ENCODE measurements around the gene LEF1. TPM values are rescaled to one million over a fixed set of nuclear protein-coding genes. Genes with fewer than 3 reads are reported as not detected.

LEF1 gene
- total and polyA plus RNA-seq, 2 experiments from 2014 or later: 0.50 to 0.73 TPM

GRCh38 chr4:108155373-108155772, 13.4 kb downstream of the LEF1 start:
- Histone ChIP-seq H3K79me2 (replicated peaks; ENCODE audit: insufficient read depth) (no peaks in the 10 kb centered on the region), H3K4me3 (no peak overlapping the region), H4K20me1 (replicated peaks; ENCODE audit: insufficient read depth) (no peaks in the 10 kb centered on the region), H3K27me3 (ENCODE audit: insufficient read depth) (peaks cover 34% of the 10 kb centered on the region), H2AFZ (no peak overlapping the region), H3K9me2 (ENCODE audit: insufficient read depth) (no peaks in the 10 kb centered on the region), H3K4me2 (no peak overlapping the region), H3F3A (replicated peaks; ENCODE audit: low read depth) (no peaks in the 10 kb centered on the region), H3K4me1 (ENCODE audit: insufficient read depth) (peaks cover 5% of the 10 kb centered on the region), H3K36me3 (ENCODE audit: insufficient read depth) (no peaks in the 10 kb centered on the region), H3K27ac (ENCODE audit: low read depth) (no peak overlapping the region)
- Mint-ChIP-seq H3K27me3 (ENCODE audit: insufficient read depth, low read depth, poor library complexity) (peaks cover 4% of the 10 kb centered on the region), H3K9me3 (no peaks in the 10 kb centered on the region), H3K27ac (no peak overlapping the region), H3K36me3 (ENCODE audit: low read depth) (no peaks in the 10 kb centered on the region), H3K4me1 (peaks cover 15% of the 10 kb centered on the region), H3K4me3 (no peak overlapping the region)
- peak; percentile 81 for DNase-seq (ENCODE audit: low spot score)
- ATAC-seq: peak; percentile 99
- no peak for TF ChIP-seq REST (IDR thresholded peaks at IDR 0.05; ENCODE audit: unreplicated experiment)
- TF ChIP-seq CTCF (conservative IDR thresholded peaks at IDR 0.05; ENCODE audit: low read depth in 2 of 2): peak; percentile 52 to 69

GRCh38 chr4:108152980-108153379, 15.8 kb downstream of the LEF1 start:
- Histone ChIP-seq H3K27ac (ENCODE audit: low read depth) (no peak overlapping the region), H4K20me1 (replicated peaks; ENCODE audit: insufficient read depth) (no peaks in the 10 kb centered on the region), H2AFZ (no peak overlapping the region), H3K27me3 (ENCODE audit: insufficient read depth) (peaks cover 10% of the 10 kb centered on the region; the same call in 1 of the 2 replicates), H3K4me1 (ENCODE audit: insufficient read depth) (no peaks in the 10 kb centered on the region), H3K9me2 (ENCODE audit: insufficient read depth) (no peaks in the 10 kb centered on the region), H3F3A (replicated peaks; ENCODE audit: low read depth) (no peaks in the 10 kb centered on the region), H3K4me2 (no peak overlapping the region), H3K79me2 (replicated peaks; ENCODE audit: insufficient read depth) (no peaks in the 10 kb centered on the region), H3K4me3 (no peak overlapping the region), H3K36me3 (ENCODE audit: insufficient read depth) (no peaks in the 10 kb centered on the region)
- DNase-seq (ENCODE audit: low spot score) (no peak), ATAC-seq (no peak)
- Mint-ChIP-seq H3K27me3 (ENCODE audit: insufficient read depth, low read depth, poor library complexity) (peaks cover 4% of the 10 kb centered on the region), H3K9me3 (no peaks in the 10 kb centered on the region), H3K36me3 (ENCODE audit: low read depth) (no peaks in the 10 kb centered on the region), H3K4me1 (peaks cover 9% of the 10 kb centered on the region; the same call in 2 of the 3 replicates), H3K27ac (no peak overlapping the region), H3K4me3 (no peak overlapping the region)
- TF ChIP-seq REST (IDR thresholded peaks at IDR 0.05; ENCODE audit: unreplicated experiment): no peak

All from GM23338 (cell line).